ENCODE data around the gene POU2F1.

DNA sequence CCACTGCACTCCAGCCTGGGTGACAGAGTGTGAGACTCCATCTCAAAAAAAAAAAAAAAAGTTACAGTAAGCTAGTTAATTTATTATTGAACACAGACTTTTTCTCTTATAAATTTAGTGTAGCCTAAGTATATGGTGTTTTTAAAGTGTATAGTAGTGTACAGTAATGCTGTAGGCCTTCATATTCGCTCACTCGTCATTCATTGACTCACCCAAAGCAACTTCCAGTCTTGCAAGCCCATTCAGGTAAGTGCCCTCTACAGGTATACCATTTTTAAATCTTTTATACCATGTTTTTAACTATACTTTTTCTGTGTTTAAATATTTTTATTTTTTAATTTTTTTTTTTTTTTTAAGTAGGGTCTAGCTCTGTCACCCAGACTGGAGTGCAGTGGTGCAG lies 12.1 kb downstream of the POU2F1 start:
- TF ChIP-seq, protein P1, sequence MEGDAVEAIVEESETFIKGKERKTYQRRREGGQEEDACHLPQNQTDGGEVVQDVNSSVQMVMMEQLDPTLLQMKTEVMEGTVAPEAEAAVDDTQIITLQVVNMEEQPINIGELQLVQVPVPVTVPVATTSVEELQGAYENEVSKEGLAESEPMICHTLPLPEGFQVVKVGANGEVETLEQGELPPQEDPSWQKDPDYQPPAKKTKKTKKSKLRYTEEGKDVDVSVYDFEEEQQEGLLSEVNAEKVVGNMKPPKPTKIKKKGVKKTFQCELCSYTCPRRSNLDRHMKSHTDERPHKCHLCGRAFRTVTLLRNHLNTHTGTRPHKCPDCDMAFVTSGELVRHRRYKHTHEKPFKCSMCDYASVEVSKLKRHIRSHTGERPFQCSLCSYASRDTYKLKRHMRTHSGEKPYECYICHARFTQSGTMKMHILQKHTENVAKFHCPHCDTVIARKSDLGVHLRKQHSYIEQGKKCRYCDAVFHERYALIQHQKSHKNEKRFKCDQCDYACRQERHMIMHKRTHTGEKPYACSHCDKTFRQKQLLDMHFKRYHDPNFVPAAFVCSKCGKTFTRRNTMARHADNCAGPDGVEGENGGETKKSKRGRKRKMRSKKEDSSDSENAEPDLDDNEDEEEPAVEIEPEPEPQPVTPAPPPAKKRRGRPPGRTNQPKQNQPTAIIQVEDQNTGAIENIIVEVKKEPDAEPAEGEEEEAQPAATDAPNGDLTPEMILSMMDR (conservative IDR thresholded peaks at IDR 0.05; ENCODE audit: low read length) = no peak
- no peak for TF ChIP-seq EZH2phosphoT487 (IDR thresholded peaks at IDR 0.05; ENCODE audit: borderline replicate concordance, low read depth, low read length)
